ENCODE measurements around the gene CNTNAP3.
"Not testable (repeated sequence)": the region's sequence is repeated elsewhere in the genome, so short reads cannot be mapped to it uniquely, and the experiment has no call there.

CNTNAP3 gene

GRCh38 chr9:39054453-39054852 is 233.5 kb downstream of the CNTNAP3 start:
- no CpG with 5 or more reads among the region's 8 CpGs for WGBS, 2 donors (ENCODE audit: extremely low coverage in 2 of 2, insufficient read length in 2 of 2, insufficient replicate concordance in 1 of 2)
- H3K14ac ChIP-seq (ENCODE audit: low read length); H2BK120ac ChIP-seq (ENCODE audit: low read depth, low read length); H2AK5ac ChIP-seq (ENCODE audit: low read depth, low read length); H3K4ac ChIP-seq (ENCODE audit: low read length); H3K9ac ChIP-seq (ENCODE audit: low read depth, low read length, poor library complexity); H2BK5ac ChIP-seq (ENCODE audit: low read length); H3K36me3 ChIP-seq (replicated peaks in 1 of 2; ENCODE audit: control insufficient read depth in 2 of 2, insufficient read depth in 2 of 2, low read length in 2 of 2); H4K8ac ChIP-seq (ENCODE audit: low read depth, low read length); H3K9me3 ChIP-seq (replicated peaks in 1 of 2; ENCODE audit: control insufficient read depth in 2 of 2, insufficient read depth in 1 of 2, low read depth in 1 of 2, low read length in 2 of 2); DNase-seq (ENCODE audit: low spot score); H3K79me1 ChIP-seq (ENCODE audit: low read depth, low read length); H2AFZ ChIP-seq (ENCODE audit: low read length); H3K27me3 ChIP-seq (ENCODE audit: control insufficient read depth in 3 of 3, insufficient read depth in 3 of 3, low read depth in 1 of 3, low read length in 3 of 3); H3K18ac ChIP-seq (ENCODE audit: low read length); H4K91ac ChIP-seq (ENCODE audit: low read depth, low read length, poor library complexity); H3K23ac ChIP-seq (ENCODE audit: low read depth, low read length, poor library complexity); H3K27ac ChIP-seq (replicated peaks; ENCODE audit: low read length); H2BK12ac ChIP-seq (ENCODE audit: low read length); H3K4me1 ChIP-seq (ENCODE audit: control insufficient read depth in 2 of 2, insufficient read depth in 1 of 2, low read depth in 1 of 2, low read length in 2 of 2); H2BK15ac ChIP-seq (ENCODE audit: low read length); H3K4me2 ChIP-seq (ENCODE audit: insufficient read depth, low read length, poor library complexity, severe bottlenecking); H3K4me3 ChIP-seq (ENCODE audit: low read length in 2 of 2): not testable (repeated sequence)

GRCh38 chr9:39046833-39047232 is 241.1 kb downstream of the CNTNAP3 start:
- not testable (repeated sequence) for DNase-seq (ENCODE audit: low spot score)

GRCh38 chr9:39042352-39042803 is 245.6 kb downstream of the CNTNAP3 start:
- not testable (repeated sequence) for H3K4me3 ChIP-seq (ENCODE audit: low read length in 2 of 2); H2BK120ac ChIP-seq (ENCODE audit: low read depth, low read length); H3K27ac ChIP-seq (replicated peaks; ENCODE audit: low read length); H2AK5ac ChIP-seq (ENCODE audit: low read depth, low read length); H3K14ac ChIP-seq (ENCODE audit: low read length); H3K18ac ChIP-seq (ENCODE audit: low read length); H3K36me3 ChIP-seq (replicated peaks in 1 of 2; ENCODE audit: control insufficient read depth in 2 of 2, insufficient read depth in 2 of 2, low read length in 2 of 2); H3K4me1 ChIP-seq (ENCODE audit: control insufficient read depth in 2 of 2, insufficient read depth in 1 of 2, low read depth in 1 of 2, low read length in 2 of 2); H3K4me2 ChIP-seq (ENCODE audit: insufficient read depth, low read length, poor library complexity, severe bottlenecking); H2BK5ac ChIP-seq (ENCODE audit: low read length); H3K9ac ChIP-seq (ENCODE audit: low read depth, low read length, poor library complexity); H4K8ac ChIP-seq (ENCODE audit: low read depth, low read length); H3K4ac ChIP-seq (ENCODE audit: low read length); DNase-seq (ENCODE audit: low spot score); H3K27me3 ChIP-seq (ENCODE audit: control insufficient read depth in 3 of 3, insufficient read depth in 3 of 3, low read depth in 1 of 3, low read length in 3 of 3); H3K23ac ChIP-seq (ENCODE audit: low read depth, low read length, poor library complexity); H2BK15ac ChIP-seq (ENCODE audit: low read length); H4K91ac ChIP-seq (ENCODE audit: low read depth, low read length, poor library complexity); H2AFZ ChIP-seq (ENCODE audit: low read length); H2BK12ac ChIP-seq (ENCODE audit: low read length); H3K9me3 ChIP-seq (replicated peaks in 1 of 2; ENCODE audit: control insufficient read depth in 2 of 2, insufficient read depth in 1 of 2, low read depth in 1 of 2, low read length in 2 of 2); H3K79me1 ChIP-seq (ENCODE audit: low read depth, low read length)
- WGBS, 2 donors (ENCODE audit: extremely low coverage in 2 of 2, insufficient read length in 2 of 2, insufficient replicate concordance in 1 of 2) = no CpG with 5 or more reads among the region's 27 CpGs

More at GRCh38 chr9:39046833-39047232, 241.1 kb downstream of the CNTNAP3 start:
- H3K23ac ChIP-seq (ENCODE audit: low read depth, low read length, poor library complexity); H4K8ac ChIP-seq (ENCODE audit: low read depth, low read length); H3K14ac ChIP-seq (ENCODE audit: low read length); H3K4me2 ChIP-seq (ENCODE audit: insufficient read depth, low read length, poor library complexity, severe bottlenecking); H3K4me1 ChIP-seq (ENCODE audit: control insufficient read depth in 2 of 2, insufficient read depth in 1 of 2, low read depth in 1 of 2, low read length in 2 of 2); H3K18ac ChIP-seq (ENCODE audit: low read length); H3K79me1 ChIP-seq (ENCODE audit: low read depth, low read length); H3K4ac ChIP-seq (ENCODE audit: low read length); H3K9me3 ChIP-seq (replicated peaks in 1 of 2; ENCODE audit: control insufficient read depth in 2 of 2, insufficient read depth in 1 of 2, low read depth in 1 of 2, low read length in 2 of 2); H2AFZ ChIP-seq (ENCODE audit: low read length); H3K36me3 ChIP-seq (replicated peaks in 1 of 2; ENCODE audit: control insufficient read depth in 2 of 2, insufficient read depth in 2 of 2, low read length in 2 of 2); H2BK12ac ChIP-seq (ENCODE audit: low read length); H2BK15ac ChIP-seq (ENCODE audit: low read length); H2BK120ac ChIP-seq (ENCODE audit: low read depth, low read length); H3K9ac ChIP-seq (ENCODE audit: low read depth, low read length, poor library complexity); H3K4me3 ChIP-seq (ENCODE audit: low read length in 2 of 2); H4K91ac ChIP-seq (ENCODE audit: low read depth, low read length, poor library complexity); H3K27ac ChIP-seq (replicated peaks; ENCODE audit: low read length); H3K27me3 ChIP-seq (ENCODE audit: control insufficient read depth in 3 of 3, insufficient read depth in 3 of 3, low read depth in 1 of 3, low read length in 3 of 3); H2AK5ac ChIP-seq (ENCODE audit: low read depth, low read length); H2BK5ac ChIP-seq (ENCODE audit: low read length): not testable (repeated sequence)
- no CpG with 5 or more reads among the region's 3 CpGs for WGBS, 2 donors (ENCODE audit: extremely low coverage in 2 of 2, insufficient read length in 2 of 2, insufficient replicate concordance in 1 of 2)

GRCh38 chr9:39041774-39042173 is 246.2 kb downstream of the CNTNAP3 start:
- not testable (repeated sequence) for H3K27ac ChIP-seq (replicated peaks; ENCODE audit: low read length); H3K4me3 ChIP-seq (ENCODE audit: low read length in 2 of 2); H2AK5ac ChIP-seq (ENCODE audit: low read depth, low read length); H3K18ac ChIP-seq (ENCODE audit: low read length); H4K91ac ChIP-seq (ENCODE audit: low read depth, low read length, poor library complexity); H3K79me1 ChIP-seq (ENCODE audit: low read depth, low read length); H2BK5ac ChIP-seq (ENCODE audit: low read length); H2BK12ac ChIP-seq (ENCODE audit: low read length); H3K27me3 ChIP-seq (ENCODE audit: control insufficient read depth in 3 of 3, insufficient read depth in 3 of 3, low read depth in 1 of 3, low read length in 3 of 3); DNase-seq (ENCODE audit: low spot score); H2BK15ac ChIP-seq (ENCODE audit: low read length); H2BK120ac ChIP-seq (ENCODE audit: low read depth, low read length); H3K9me3 ChIP-seq (replicated peaks in 1 of 2; ENCODE audit: control insufficient read depth in 2 of 2, insufficient read depth in 1 of 2, low read depth in 1 of 2, low read length in 2 of 2); H3K36me3 ChIP-seq (replicated peaks in 1 of 2; ENCODE audit: control insufficient read depth in 2 of 2, insufficient read depth in 2 of 2, low read length in 2 of 2); H3K9ac ChIP-seq (ENCODE audit: low read depth, low read length, poor library complexity); H3K4me2 ChIP-seq (ENCODE audit: insufficient read depth, low read length, poor library complexity, severe bottlenecking); H3K4ac ChIP-seq (ENCODE audit: low read length); H3K23ac ChIP-seq (ENCODE audit: low read depth, low read length, poor library complexity); H4K8ac ChIP-seq (ENCODE audit: low read depth, low read length); H3K14ac ChIP-seq (ENCODE audit: low read length); H3K4me1 ChIP-seq (ENCODE audit: control insufficient read depth in 2 of 2, insufficient read depth in 1 of 2, low read depth in 1 of 2, low read length in 2 of 2)
- H2AFZ ChIP-seq (ENCODE audit: low read length) = peak overlapping the region; percentile 29
- no CpG with 5 or more reads among the region's 10 CpGs for WGBS, 2 donors (ENCODE audit: extremely low coverage in 2 of 2, insufficient read length in 2 of 2, insufficient replicate concordance in 1 of 2)
